Activated CD8-positive, alpha-beta T cell treated with anti-CD3 and anti-CD28 coated beads for 36 hours (primary cell): Measurements from ENCODE around the gene C9orf43. TPM values are rescaled to one million over a fixed set of nuclear protein-coding genes. Genes with fewer than 3 reads are reported as not detected.

ENCODE experiments used
- ATAC-seq: fragments of 200-7000 bp; cut with Tn5 transposase; one replicate; pipeline ENCODE4 v1.10.0; 2021; ENCODE audit warnings: mild to moderate bottlenecking, moderate library complexity
- CTCF ChIA-PET: fragments of 350-600 bp; sonication (Branson Sonifier 250); formaldehyde crosslinking; loops from one replicate; lab custom pipeline; 2021; ENCODE audit warnings: antibody characterized with exemption; lab: Charles Lee
- POLR2A ChIA-PET: fragments of 350-600 bp; sonication (Branson Sonifier 250); formaldehyde crosslinking; loops from one replicate; lab custom pipeline; 2021; ENCODE audit warnings: antibody characterized with exemption; lab: Charles Lee
- DNase-seq: peaks from one replicate; pipeline ENCODE4 v3.0.0-alpha.2; 2020
- H3K27ac Mint-ChIP-seq: one replicate; pipeline ENCODE4 v1.8.0; 2021; ENCODE audit warnings: mild to moderate bottlenecking, mixed read lengths
- H3K27me3 Mint-ChIP-seq: one replicate; pipeline ENCODE4 v1.8.0; 2021; ENCODE audit warnings: mixed read lengths
- H3K36me3 Mint-ChIP-seq: one replicate; pipeline ENCODE4 v1.8.0; 2021; ENCODE audit warnings: low read depth, mixed read lengths
- H3K4me1 Mint-ChIP-seq: one replicate; pipeline ENCODE4 v1.8.0; 2021; ENCODE audit warnings: low read depth, mixed read lengths
- H3K4me3 Mint-ChIP-seq: one replicate; pipeline ENCODE4 v1.8.0; 2021; ENCODE audit warnings: mild to moderate bottlenecking, moderate library complexity, mixed read lengths
- H3K9me3 Mint-ChIP-seq: one replicate; pipeline ENCODE4 v1.8.0; 2021; ENCODE audit warnings: mixed read lengths
- intact Hi-C: fragments of 100-400 bp; cut with micrococcal nuclease; formaldehyde crosslinking; loops from one replicate; pipeline ENCODE4 v1.10.0; 2022
- total RNA-seq, 2 experiments: library from RNA; stranded (reverse); gene quantifications; one replicate each; pipeline ENCODE4 v1.2.3, GENCODE V29; 2021
- TF ChIP-seq, protein P1 (sequence below): fragments of 200-600 bp; IDR thresholded peaks from one replicate; pipeline ENCODE4 v1.8.0; 2022; ENCODE audit warnings: antibody characterized with exemption, mild to moderate bottlenecking

Gene C9orf43
- total RNA-seq, 2 experiments from 2014 or later, result 0.74 to 0.83 TPM

DNA sequence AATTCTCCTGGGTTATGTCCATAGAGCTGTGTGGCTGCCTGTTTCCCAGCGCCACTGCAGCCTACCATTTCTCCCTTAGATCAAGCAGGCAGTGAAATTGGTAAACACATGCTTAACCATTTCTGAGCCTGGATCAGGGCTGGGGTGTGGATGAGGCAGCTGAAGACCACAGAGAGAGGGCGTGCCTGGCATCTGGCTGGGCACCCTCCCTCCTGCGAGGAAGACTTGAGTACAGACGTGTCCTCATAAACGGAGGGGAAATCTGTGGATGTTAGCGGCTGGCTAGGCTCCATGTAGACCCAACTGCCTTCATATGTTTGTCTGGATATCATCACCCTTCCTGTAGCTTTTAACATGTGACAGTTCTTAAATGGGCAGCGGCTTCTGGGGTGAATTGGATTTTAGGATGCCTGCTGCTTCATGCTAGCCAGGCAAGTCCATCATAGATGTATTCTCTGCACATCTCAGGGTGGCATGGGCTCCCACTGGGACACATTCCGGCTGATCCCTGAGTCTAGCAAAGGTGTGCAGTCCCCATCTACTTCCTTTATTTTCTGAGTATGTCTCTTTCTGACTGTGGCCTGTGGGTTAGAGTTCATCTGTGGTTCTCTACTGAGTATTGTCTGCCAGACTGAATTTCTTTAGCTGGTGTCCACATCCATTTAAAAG is 63.9 kb downstream of the C9orf43 start:
- Mint-ChIP-seq H3K9me3 (no peaks in the 10 kb centered on the region), H3K36me3 (no peaks in the 10 kb centered on the region), H3K4me3 (no peak overlapping the region), H3K27ac (no peak overlapping the region), H3K27me3 (no peaks in the 10 kb centered on the region), H3K4me1 (peaks cover 10% of the 10 kb centered on the region)
- intact Hi-C loops, result no loop called here
- ATAC-seq, result no peak
- TF ChIP-seq, protein P1, sequence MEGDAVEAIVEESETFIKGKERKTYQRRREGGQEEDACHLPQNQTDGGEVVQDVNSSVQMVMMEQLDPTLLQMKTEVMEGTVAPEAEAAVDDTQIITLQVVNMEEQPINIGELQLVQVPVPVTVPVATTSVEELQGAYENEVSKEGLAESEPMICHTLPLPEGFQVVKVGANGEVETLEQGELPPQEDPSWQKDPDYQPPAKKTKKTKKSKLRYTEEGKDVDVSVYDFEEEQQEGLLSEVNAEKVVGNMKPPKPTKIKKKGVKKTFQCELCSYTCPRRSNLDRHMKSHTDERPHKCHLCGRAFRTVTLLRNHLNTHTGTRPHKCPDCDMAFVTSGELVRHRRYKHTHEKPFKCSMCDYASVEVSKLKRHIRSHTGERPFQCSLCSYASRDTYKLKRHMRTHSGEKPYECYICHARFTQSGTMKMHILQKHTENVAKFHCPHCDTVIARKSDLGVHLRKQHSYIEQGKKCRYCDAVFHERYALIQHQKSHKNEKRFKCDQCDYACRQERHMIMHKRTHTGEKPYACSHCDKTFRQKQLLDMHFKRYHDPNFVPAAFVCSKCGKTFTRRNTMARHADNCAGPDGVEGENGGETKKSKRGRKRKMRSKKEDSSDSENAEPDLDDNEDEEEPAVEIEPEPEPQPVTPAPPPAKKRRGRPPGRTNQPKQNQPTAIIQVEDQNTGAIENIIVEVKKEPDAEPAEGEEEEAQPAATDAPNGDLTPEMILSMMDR, result no peak
- CTCF ChIA-PET, result interaction anchor here (1.1 to 1.6 kb wide), 5 partner anchors 18 to 200 kb away, joined by 3 to 7 read pairs (median 3); no protein-coding TSS in a partner anchor
- POLR2A ChIA-PET, result interaction anchor here (1.3 kb wide), 1 partner anchor 9 kb away, joined by 3 read pairs; no protein-coding TSS in a partner anchor
- no peak for DNase-seq

DNA sequence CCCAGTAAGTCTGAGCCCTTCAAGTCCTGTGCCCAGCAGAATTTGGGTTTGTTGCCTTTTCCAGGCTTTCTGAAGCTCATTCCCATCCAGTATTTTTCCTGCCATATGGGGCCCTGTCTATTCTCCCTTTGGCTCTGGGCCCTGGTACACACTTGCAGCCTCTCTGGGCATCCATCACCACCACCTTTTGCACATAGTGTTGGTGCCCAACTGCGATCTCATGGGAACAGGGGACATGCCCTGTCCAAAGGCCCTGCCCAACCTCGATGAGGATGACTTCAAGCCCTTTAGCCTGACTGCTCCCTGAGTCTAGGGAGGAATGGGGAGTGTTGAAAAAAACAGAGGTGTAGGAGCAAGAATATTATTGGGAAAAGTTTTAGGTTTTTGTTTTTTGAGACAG is 64.5 kb downstream of the C9orf43 start:
- ATAC-seq (no peak), DNase-seq (no peak)
- Mint-ChIP-seq H3K4me3 (no peak overlapping the region), H3K9me3 (no peaks in the 10 kb centered on the region), H3K27ac (no peak overlapping the region), H3K36me3 (no peaks in the 10 kb centered on the region), H3K27me3 (no peaks in the 10 kb centered on the region), H3K4me1 (peaks cover 15% of the 10 kb centered on the region)
- ChIA-PET POLR2A (interaction anchor here (1.3 kb wide), 1 partner anchor 10 kb away, joined by 3 read pairs; no protein-coding TSS in a partner anchor), CTCF (interaction anchor here (1.1 to 1.4 kb wide), 2 partner anchors 29 to 200 kb away, joined by 3 to 7 read pairs; no protein-coding TSS in a partner anchor)
- TF ChIP-seq, protein P1, result no peak
- intact Hi-C loops, result no loop called here

DNA sequence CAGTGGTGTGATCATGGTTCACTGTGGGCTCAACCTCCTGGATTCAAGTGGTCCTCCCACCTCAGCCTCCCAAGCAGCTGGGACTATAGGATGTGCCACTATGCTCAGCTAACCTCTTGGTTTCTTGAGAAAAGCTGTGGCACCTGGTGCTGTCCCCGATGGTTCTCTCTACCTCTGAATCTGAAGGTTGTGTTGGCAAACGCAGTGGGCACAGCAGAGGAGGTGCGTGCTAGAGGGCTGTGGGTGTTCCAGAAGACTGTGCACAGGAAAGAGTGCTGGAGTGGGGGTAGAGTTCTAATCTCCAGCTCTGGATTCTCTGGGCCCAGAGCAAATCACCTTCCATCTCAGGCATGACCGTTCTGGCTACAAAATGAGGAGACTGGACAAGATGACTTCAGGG is 65.4 kb downstream of the C9orf43 start:
- Mint-ChIP-seq H3K9me3 (no peaks in the 10 kb centered on the region), H3K4me3 (no peak overlapping the region), H3K27me3 (no peaks in the 10 kb centered on the region), H3K27ac (no peak overlapping the region), H3K4me1 (peaks cover 15% of the 10 kb centered on the region), H3K36me3 (no peaks in the 10 kb centered on the region)
- no peak for DNase-seq
- no peak for ATAC-seq
- ChIA-PET POLR2A (interaction anchor here (1.3 kb wide), 1 partner anchor 11 kb away, joined by 3 read pairs; no protein-coding TSS in a partner anchor), CTCF (interaction anchor here (0.9 to 1.1 kb wide), 2 partner anchors 179 to 201 kb away, joined by 3 read pairs; no protein-coding TSS in a partner anchor)
- intact Hi-C loops, result no loop called here
- TF ChIP-seq, protein P1, result no peak

DNA sequence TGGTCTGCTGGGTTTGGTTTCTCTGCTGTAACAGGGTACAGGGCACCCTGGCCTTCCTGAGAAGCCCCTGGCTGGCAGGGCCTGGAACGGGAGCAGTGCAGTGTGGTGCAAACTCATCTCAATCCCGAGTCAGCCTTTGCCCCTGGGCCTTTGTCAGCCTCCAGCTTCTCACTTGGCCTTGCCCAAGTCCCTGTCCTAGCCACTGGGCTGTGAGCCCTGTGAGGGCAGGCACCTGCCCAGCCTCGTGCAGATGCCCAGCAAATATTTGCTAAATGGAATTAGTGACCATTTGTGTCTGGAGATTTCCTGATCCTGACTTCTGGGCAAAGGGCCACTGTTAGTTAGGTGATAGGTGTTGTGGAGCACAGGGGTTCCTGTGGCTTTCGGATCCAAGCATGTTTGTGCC is 66.0 kb downstream of the C9orf43 start:
- Mint-ChIP-seq H3K4me3 (no peak overlapping the region), H3K27ac (no peak overlapping the region), H3K36me3 (no peaks in the 10 kb centered on the region), H3K4me1 (peaks cover 15% of the 10 kb centered on the region), H3K27me3 (no peaks in the 10 kb centered on the region), H3K9me3 (no peaks in the 10 kb centered on the region)
- intact Hi-C loops, result no loop called here
- TF ChIP-seq, protein P1, result no peak
- ChIA-PET POLR2A (no interaction called here), CTCF (interaction anchor here (0.9 to 1.1 kb wide), 2 partner anchors 21 to 178 kb away, joined by 3 read pairs; no protein-coding TSS in a partner anchor)
- no peak for ATAC-seq
- DNase-seq, result no peak

DNA sequence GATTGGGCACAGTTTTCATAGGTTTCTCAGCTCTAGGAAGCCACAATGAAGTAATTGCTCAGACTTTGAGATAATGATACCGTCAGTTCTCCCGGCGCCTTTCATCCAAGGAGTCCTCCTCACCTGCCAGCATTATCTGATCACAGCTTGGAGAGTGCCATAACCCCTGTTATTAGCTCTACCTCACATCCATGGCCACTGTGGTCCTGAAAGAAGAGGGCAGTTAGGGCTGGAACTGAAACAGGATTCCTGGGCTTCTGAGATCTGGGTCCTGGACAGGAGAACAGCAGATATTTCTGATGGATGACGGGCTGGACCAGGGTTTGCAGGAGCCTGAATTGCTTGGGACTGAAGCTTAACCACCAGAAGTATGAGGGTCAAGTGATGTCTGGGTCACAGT is 66.5 kb downstream of the C9orf43 start:
- CTCF ChIA-PET, result interaction anchor here (0.7 to 1.1 kb wide), 2 partner anchors 19 to 22 kb away, joined by 3 read pairs; no protein-coding TSS in a partner anchor
- no peaks in the 10 kb centered on the region for H3K27me3 Mint-ChIP-seq

More for the DNA sequence above, 66.5 kb downstream of the C9orf43 start:
- intact Hi-C loops, result no loop called here
- DNase-seq, result no peak
- H3K9me3 Mint-ChIP-seq, result no peaks in the 10 kb centered on the region
- no peaks in the 10 kb centered on the region for H3K36me3 Mint-ChIP-seq
- H3K4me3 Mint-ChIP-seq, result no peak overlapping the region
- TF ChIP-seq, protein P1, result no peak
- H3K4me1 Mint-ChIP-seq, result peaks cover 15% of the 10 kb centered on the region
- ATAC-seq, result no peak
- POLR2A ChIA-PET, result interaction anchor here (1.0 kb wide), 1 partner anchor 40 kb away, joined by 4 read pairs; no protein-coding TSS in a partner anchor
- H3K27ac Mint-ChIP-seq, result no peak overlapping the region
